Activated T-cell treated with anti-CD3 and anti-CD28 coated beads for 48 hours (primary cell): Measurements from ENCODE around the gene RASL12.
"Not testable (repeated sequence)": the region's sequence is repeated elsewhere in the genome, so short reads cannot be mapped to it uniquely, and the experiment has no call there.

Experiments
- DNase-seq: peaks from one replicate; pipeline ENCODE4 v3.0.0-alpha.2; 2020; ENCODE audit warnings: low read depth

Gene RASL12

GRCh38 chr15:65028338-65028737 is 39.5 kb downstream of the RASL12 start:
- no peak for DNase-seq

DNA sequence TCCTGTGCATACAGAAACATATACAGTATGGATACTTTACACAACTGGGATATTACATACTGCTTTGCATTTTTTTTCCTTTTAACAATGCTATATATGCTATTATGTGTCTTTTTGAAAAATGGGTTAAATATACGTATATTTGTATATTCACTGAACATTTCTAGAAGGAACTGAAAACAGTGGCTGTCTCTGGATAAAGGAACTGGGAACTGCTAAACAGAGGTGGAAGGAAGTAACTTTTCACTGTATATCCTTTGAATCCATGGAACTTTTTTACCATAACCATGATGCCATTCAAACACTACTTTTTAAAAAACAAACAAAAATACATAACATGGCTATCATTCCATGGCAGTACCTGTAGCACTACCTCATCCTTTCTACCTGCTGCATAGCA is 40.2 kb downstream of the RASL12 start:
- no peak for DNase-seq

DNA sequence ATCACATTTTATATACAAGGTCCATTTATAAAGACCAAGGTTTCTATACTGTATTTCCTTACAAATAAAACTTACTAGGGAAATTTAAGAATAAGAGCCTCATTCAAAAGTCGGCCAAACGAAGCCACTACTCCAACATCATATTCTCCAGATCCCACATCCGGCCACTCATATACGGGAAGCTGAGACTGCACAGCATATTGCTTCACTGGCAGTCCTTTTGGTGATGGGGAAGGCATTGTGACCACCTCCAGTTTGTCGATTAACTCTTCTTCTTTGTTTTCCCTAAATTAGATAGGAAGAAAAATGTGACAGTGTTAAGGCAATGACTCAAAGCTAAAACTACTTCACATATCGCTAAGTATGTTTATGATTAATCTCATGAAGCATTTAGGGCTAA is 41.0 kb downstream of the RASL12 start:
- no peak for DNase-seq

- no peak for DNase-seq
Measured at GRCh38 chr15:65021488-65021887, 46.3 kb downstream of the RASL12 start.

- DNase-seq: no peak
Measured at GRCh38 chr15:65020419-65020818, 47.4 kb downstream of the RASL12 start.

GRCh38 chr15:65011198-65011597 is 56.6 kb downstream of the RASL12 start:
- DNase-seq: not testable (repeated sequence)

- no peak for DNase-seq
Measured at GRCh38 chr15:65008983-65009382, 58.8 kb downstream of the RASL12 start.

GRCh38 chr15:65006876-65007275 is 60.9 kb downstream of the RASL12 start:
- no peak for DNase-seq

GRCh38 chr15:65004993-65005392 is 62.8 kb downstream of the RASL12 start:
- no peak for DNase-seq
